AML-193 (cell line): Measurements from ENCODE around the gene KRTAP7-1.
A peak's percentile ranks its signal among the peaks of the same experiment; 100 is the strongest.

Source experiments
- DNase-seq, 2 experiments: peaks; one replicate each; lab custom pipeline; 2025; lab: John Stamatoyannopoulos, UW

KRTAP7-1 gene, protein sequence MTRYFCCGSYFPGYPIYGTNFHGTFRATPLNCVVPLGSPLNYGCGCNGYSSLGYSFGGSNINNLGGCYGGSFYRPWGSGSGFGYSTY

GRCh38 chr21:30829659-30830058, at the start of gene KRTAP7-1:
TSS of gene KRTAP7-1 (minus strand) at chr21:30829759. CDS start at chr21:30829698, 61 bp downstream.
- DNase-seq: no peak

GRCh38 chr21:30874526-30874925, 45.0 kb upstream of the KRTAP7-1 start:
- DNase-seq: no peak

- no peak for DNase-seq
Measured at GRCh38 chr21:30847627-30848500, 18.3 kb upstream of the KRTAP7-1 start.

- DNase-seq: no peak
Measured at GRCh38 chr21:30842990-30843389, 13.4 kb upstream of the KRTAP7-1 start.

DNA sequence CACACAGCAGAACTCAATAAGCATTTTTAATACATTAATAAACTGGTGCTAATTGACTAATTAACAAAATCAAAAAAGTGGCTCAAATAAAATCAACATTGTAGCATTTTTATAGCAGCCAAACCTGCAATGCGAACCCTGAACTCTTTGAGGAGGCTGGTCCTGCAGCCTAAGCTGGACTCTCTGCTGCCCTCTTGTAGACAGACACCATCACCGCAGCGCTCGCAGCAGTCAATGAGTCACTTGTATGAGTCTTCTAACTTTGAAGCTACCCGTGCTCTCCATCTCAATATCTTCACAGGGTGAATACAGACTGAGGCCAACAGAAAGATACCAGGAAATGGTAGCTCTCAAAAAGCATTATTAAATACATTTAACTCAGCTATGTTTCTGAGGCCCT, 9.7 kb upstream of the KRTAP7-1 start:
- DNase-seq: peak; percentile 8

DNA sequence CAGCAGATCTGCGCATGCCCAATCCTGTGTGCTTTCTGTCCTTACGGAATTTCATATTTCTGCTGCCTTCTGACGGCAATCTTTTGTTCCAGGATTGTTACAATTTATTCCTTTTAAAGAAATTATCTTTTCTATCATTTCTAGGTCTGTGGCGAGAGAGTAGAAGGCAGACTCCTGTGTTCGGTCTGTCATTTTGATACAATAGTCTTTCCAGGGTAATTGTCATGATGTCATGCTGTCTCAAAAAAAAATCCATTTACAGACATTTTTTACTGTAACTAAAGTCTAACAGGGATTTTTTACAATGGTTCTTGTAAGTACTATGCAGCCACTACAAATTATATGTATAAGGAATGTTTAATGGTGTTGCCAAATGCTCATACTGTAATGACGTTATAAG, 9.0 kb upstream of the KRTAP7-1 start:
- DNase-seq: no peak

DNA sequence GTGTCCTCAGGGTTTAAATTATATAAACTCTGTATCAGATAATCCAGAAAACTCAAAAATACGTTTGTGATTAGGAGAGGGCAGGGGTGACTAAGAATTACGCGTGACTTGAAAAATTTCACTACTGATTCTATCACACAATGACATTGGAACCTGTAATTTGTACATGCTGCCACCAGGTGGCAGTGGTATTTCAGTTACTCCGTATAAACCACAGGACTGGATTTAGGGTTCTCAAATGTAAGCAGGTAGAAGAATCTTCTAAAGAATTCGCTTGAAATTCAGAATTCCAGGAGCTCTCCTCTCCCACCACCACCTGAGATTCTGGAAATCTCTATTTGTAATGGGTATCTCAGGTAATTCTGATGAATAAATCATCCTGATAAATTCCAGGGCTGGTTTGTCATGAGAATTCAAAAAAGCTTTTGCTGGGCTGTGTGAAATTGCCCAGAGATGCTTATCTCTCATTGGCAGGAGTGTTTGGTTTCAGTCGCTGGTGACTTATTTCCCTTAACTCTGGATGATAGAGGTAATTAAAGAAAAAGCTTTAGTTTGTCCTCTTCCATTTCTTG, 1.7 kb upstream of the KRTAP7-1 start:
- peak; percentile 28 to 37 for DNase-seq

- DNase-seq: no peak
Measured at GRCh38 chr21:30818837-30819610, 10.5 kb downstream of the KRTAP7-1 start.

DNA sequence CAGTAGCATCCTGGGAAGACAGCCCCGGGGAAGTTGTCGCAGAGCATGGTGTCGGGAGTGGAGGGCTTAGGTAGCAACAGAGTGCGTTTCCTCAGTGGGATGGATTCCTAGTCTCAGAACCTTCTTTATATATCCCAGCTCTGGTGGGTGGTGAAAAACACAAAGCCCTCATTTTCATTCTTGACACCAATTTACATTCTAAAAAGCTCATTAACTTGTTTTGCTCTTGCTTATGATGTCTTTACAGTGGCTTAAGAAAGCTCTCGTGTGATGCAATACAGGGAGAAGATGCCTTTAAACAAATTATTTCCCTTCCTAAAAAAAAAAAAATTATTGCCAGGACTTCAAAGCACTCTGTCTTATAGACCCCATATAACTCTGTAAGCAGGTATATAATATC, 16.4 kb downstream of the KRTAP7-1 start, which contains the start of gene KRTAP8-1:
Gene KRTAP8-1 (minus strand): TSS at position 101 of the 400 bp plus-strand sequence. CDS start 54 bp downstream, at position 47.
- DNase-seq: no peak

DNA sequence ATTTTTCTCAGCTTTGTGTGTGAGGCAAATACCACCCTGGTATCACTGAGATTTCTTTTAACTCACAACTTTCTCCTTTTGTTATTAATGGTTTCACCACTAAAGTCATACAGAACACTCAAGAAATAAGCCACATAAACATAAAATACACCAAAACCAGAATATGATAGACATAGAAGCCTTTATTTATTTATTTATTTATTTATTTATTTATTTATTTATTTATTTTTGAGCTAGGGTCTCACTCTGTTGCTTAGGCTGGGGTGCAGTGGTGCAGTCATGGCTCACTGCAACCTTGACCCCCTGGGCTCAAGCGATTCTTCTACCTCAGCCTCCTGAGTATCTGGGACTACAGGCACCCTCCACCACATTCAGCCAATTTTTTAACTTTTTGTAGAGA, 29.0 kb downstream of the KRTAP7-1 start:
- no peak for DNase-seq

DNA sequence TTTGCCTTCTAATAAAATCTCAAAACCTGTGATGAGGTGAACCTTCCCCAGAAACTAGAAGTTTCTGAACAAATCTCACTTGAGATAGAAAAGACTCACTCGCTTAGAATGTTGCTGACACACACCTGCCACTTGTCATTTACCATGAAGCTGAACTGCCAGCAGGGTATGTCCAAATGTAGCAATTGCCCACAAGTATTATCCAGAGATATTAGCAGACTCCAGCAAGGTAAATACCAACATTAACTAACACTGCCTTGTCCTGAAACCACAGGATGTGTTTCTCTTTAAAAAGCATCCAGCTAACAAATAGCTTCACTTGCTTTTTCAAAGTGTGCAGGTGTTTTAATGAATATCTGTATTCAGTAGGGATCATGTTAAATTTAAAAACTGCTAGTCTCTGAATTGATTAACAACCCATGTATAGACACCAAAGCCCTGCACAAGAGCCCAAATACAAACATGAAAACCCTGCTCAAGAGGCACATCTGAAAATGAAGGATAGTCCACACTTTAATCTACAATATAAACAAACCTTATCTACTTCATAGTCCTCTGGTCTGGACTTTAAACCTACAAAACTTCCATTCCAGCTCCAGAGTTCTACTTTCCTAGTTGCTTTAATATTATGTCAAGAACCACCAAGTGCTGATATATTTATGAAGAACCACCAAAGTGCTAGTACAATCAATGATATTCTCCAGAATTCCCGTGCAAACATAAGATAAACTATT, 35.8 kb downstream of the KRTAP7-1 start:
- no peak for DNase-seq

GRCh38 chr21:30779249-30779648, 50.3 kb downstream of the KRTAP7-1 start:
- DNase-seq: no peak
